ENCODE data around the gene THRB. TPM values are rescaled to one million over a fixed set of nuclear protein-coding genes. Genes with fewer than 3 reads are reported as not detected.

Gene THRB
- total RNA-seq, 1 experiment from 2014 or later, result not detected

DNA sequence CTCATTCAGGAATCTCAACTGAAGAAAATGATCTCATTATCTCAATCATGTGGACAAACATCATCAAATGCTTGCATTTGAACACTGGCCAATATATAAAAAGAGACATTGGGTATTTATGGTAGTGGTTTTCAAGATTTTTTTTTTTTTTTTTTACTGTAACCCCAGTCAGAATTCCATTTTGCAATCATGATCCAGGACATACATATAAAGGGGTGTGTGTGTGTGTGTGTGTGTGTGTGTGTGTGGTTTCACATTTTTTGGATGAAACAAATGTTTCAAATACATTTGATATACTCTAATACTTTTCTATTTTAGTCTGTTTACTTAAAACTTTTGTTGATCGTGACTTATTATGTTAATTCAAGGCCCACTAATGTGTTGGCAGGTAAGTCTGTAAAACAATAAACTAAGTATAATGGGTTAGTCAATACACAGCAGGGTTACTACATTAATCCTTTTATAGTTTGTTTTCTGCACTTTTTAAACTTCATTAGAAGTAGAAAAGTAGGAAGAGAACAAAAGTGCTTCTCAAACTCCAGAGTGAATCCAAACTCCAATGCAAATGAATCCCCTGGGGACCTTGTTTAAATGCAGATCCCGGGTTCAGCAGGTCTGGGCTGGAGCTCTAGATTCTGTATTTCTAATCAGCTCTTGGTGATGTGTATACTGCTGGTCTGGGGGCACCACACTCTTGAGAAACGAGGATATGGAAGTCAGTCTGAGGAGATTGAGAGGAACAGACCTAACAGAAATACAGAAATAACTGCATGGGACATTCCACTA is 17.6 kb downstream of the THRB start:
- no peak for DNase-seq
- no peak overlapping the region for H2AFZ ChIP-seq (ENCODE audit: low read length)
- H4K20me1 ChIP-seq (ENCODE audit: insufficient read depth, low read depth, low read length), result no peaks in the 10 kb centered on the region
- no peaks in the 10 kb centered on the region for H3K36me3 ChIP-seq (ENCODE audit: insufficient read depth, low read length)
- H3K4me1 ChIP-seq (ENCODE audit: low read length), result no peaks in the 10 kb centered on the region
- no peak overlapping the region for H3K9ac ChIP-seq (ENCODE audit: low read length)
- no peak overlapping the region for H3K27ac ChIP-seq (ENCODE audit: low read length)
- no peaks in the 10 kb centered on the region for H3K9me3 ChIP-seq (ENCODE audit: low read length)
- no peaks in the 10 kb centered on the region for H3K27me3 ChIP-seq (ENCODE audit: low read length)
- H3K9me2 ChIP-seq (replicated peaks; ENCODE audit: insufficient read depth, low read length), result no peaks in the 10 kb centered on the region
- H3K4me2 ChIP-seq (ENCODE audit: low read depth, low read length, poor library complexity, severe bottlenecking), result no peak overlapping the region
- no peaks in the 10 kb centered on the region for H3K79me2 ChIP-seq (ENCODE audit: low read length)
- H3K4me3 ChIP-seq (ENCODE audit: low read length), result no peak overlapping the region

DNA sequence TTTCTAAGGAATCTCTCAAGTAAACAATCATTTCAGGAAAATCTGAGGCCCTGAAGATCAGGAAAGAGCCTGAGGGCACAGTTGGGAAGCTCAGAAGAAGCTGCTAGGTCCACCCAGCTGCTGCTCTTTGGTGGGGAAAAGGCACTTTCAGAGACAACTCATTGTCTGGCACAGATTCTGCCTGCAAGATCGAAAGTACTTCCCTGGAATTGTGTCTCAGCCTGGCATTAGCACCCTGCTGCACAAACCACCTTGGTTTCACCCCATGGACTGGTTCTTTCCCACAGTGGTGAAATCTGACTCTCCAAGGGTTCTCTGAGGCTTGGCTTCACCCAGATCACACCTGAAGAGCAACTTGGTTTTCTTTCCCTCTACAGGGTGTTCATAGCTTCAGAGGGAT is 18.7 kb downstream of the THRB start:
- Histone ChIP-seq H3K4me1 (ENCODE audit: low read length) (no peaks in the 10 kb centered on the region), H3K9me3 (ENCODE audit: low read length) (no peaks in the 10 kb centered on the region), H3K9me2 (replicated peaks; ENCODE audit: insufficient read depth, low read length) (no peaks in the 10 kb centered on the region), H3K9ac (ENCODE audit: low read length) (no peak overlapping the region), H3K27ac (ENCODE audit: low read length) (no peak overlapping the region), H3K4me2 (ENCODE audit: low read depth, low read length, poor library complexity, severe bottlenecking) (no peak overlapping the region), H3K36me3 (ENCODE audit: insufficient read depth, low read length) (no peaks in the 10 kb centered on the region), H3K79me2 (ENCODE audit: low read length) (no peaks in the 10 kb centered on the region), H3K4me3 (ENCODE audit: low read length) (no peak overlapping the region), H3K27me3 (ENCODE audit: low read length) (no peaks in the 10 kb centered on the region), H4K20me1 (ENCODE audit: insufficient read depth, low read depth, low read length) (no peaks in the 10 kb centered on the region), H2AFZ (ENCODE audit: low read length) (no peak overlapping the region)
- no peak for DNase-seq

DNA sequence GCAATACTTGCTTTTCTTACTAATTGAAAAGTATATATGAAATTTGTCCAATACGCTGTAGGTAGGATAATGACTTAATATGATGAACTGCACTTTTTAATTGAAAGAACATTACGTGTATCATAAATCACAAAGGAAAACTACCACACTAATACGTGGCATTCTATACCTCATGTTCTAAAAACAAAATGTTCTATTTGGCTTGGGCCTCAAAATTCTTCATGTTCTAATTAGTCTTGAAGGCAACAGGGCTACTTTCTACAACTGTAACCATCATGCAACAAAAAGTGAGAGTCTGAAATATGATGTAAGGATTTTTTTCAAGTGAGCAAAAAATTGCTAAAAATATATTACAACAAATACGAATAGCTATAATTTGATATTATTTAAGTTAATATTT is 19.8 kb downstream of the THRB start:
- no peaks in the 10 kb centered on the region for H3K36me3 ChIP-seq (ENCODE audit: insufficient read depth, low read length)
- no peaks in the 10 kb centered on the region for H3K79me2 ChIP-seq (ENCODE audit: low read length)
- no peak overlapping the region for H3K27ac ChIP-seq (ENCODE audit: low read length)
- H3K27me3 ChIP-seq (ENCODE audit: low read length), result no peaks in the 10 kb centered on the region
- H3K4me1 ChIP-seq (ENCODE audit: low read length), result no peaks in the 10 kb centered on the region
- no peaks in the 10 kb centered on the region for H3K9me2 ChIP-seq (replicated peaks; ENCODE audit: insufficient read depth, low read length)
- no peaks in the 10 kb centered on the region for H4K20me1 ChIP-seq (ENCODE audit: insufficient read depth, low read depth, low read length)
- H3K4me3 ChIP-seq (ENCODE audit: low read length), result no peak overlapping the region
- no peaks in the 10 kb centered on the region for H3K9me3 ChIP-seq (ENCODE audit: low read length)
- H3K4me2 ChIP-seq (ENCODE audit: low read depth, low read length, poor library complexity, severe bottlenecking), result no peak overlapping the region
- DNase-seq, result no peak
- H2AFZ ChIP-seq (ENCODE audit: low read length), result no peak overlapping the region
- no peak overlapping the region for H3K9ac ChIP-seq (ENCODE audit: low read length)

DNA sequence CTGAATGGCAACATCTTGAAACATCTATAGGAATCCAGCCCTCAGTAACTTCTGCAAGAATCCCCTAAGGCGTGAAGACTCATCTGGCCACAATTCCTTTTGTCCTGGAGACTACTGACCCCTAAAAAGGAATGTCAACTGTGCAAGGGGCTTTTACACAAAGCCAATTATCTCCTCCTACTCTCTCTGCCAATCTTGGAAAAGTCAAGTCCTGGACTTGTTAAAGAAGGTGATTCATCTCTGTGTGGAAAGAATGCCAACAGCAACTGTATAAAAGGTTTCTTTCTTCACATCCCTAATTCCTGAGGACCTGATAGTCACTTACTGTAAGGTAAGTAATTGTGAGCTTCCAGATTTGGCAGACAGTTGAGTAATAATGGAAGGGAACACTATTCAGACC is 22.3 kb downstream of the THRB start:
- no peak for DNase-seq

DNA sequence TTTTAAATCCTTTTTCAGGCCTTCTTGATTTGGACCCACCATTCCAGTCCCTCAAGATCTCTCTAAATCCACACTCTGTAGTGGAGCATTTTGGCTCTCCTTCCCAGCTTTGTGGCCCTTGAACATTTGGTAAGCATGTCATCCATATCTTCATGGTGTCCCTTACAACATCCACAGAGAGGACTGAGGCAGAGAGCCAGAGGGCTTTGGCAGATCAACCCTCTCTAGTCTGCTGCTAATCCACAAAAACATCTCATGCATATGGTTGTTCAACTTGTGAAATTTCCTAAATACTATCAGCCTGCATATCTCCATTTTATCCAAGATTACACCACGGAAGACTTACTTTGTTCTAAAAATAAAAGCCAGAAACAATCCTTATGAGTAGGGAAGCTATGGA is 23.2 kb downstream of the THRB start:
- no peaks in the 10 kb centered on the region for H3K9me3 ChIP-seq (ENCODE audit: low read length)
- H2AFZ ChIP-seq (ENCODE audit: low read length), result no peak overlapping the region
- no peaks in the 10 kb centered on the region for H4K20me1 ChIP-seq (ENCODE audit: insufficient read depth, low read depth, low read length)
- H3K4me3 ChIP-seq (ENCODE audit: low read length), result no peak overlapping the region
- no peak for DNase-seq
- no peaks in the 10 kb centered on the region for H3K4me1 ChIP-seq (ENCODE audit: low read length)
- H3K27me3 ChIP-seq (ENCODE audit: low read length), result no peaks in the 10 kb centered on the region
- H3K79me2 ChIP-seq (ENCODE audit: low read length), result no peaks in the 10 kb centered on the region
- no peak overlapping the region for H3K27ac ChIP-seq (ENCODE audit: low read length)
- no peak overlapping the region for H3K9ac ChIP-seq (ENCODE audit: low read length)
- H3K9me2 ChIP-seq (replicated peaks; ENCODE audit: insufficient read depth, low read length), result no peaks in the 10 kb centered on the region
- no peaks in the 10 kb centered on the region for H3K36me3 ChIP-seq (ENCODE audit: insufficient read depth, low read length)
- no peak overlapping the region for H3K4me2 ChIP-seq (ENCODE audit: low read depth, low read length, poor library complexity, severe bottlenecking)

More for the DNA sequence above, 22.3 kb downstream of the THRB start:
- Histone ChIP-seq H3K4me2 (ENCODE audit: low read depth, low read length, poor library complexity, severe bottlenecking) (no peak overlapping the region), H3K79me2 (ENCODE audit: low read length) (no peaks in the 10 kb centered on the region), H2AFZ (ENCODE audit: low read length) (no peak overlapping the region), H3K4me3 (ENCODE audit: low read length) (no peak overlapping the region), H3K9me3 (ENCODE audit: low read length) (no peaks in the 10 kb centered on the region), H3K4me1 (ENCODE audit: low read length) (no peaks in the 10 kb centered on the region), H4K20me1 (ENCODE audit: insufficient read depth, low read depth, low read length) (no peaks in the 10 kb centered on the region), H3K27me3 (ENCODE audit: low read length) (no peaks in the 10 kb centered on the region), H3K36me3 (ENCODE audit: insufficient read depth, low read length) (no peaks in the 10 kb centered on the region), H3K9ac (ENCODE audit: low read length) (no peak overlapping the region), H3K9me2 (replicated peaks; ENCODE audit: insufficient read depth, low read length) (no peaks in the 10 kb centered on the region), H3K27ac (ENCODE audit: low read length) (no peak overlapping the region)

DNA sequence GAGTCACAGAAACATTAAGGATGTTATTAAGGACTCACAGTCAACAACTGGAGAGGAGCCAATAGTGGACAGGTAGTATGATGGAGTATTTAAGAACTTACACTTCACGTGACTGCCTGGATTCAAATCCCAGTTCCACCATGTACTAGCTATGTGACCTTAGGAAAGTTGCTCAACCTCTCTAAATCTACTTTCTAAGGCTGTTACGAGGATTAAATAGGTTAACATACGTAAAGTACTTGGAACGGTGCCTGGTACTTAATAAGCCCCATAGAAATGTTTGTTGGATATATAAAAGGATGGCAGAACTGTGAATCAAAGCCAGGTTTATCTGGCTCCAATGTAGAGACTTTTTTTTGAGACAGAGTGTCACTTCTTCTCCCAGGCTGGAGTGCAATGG is 24.4 kb downstream of the THRB start:
- Histone ChIP-seq H4K20me1 (ENCODE audit: insufficient read depth, low read depth, low read length) (no peaks in the 10 kb centered on the region), H2AFZ (ENCODE audit: low read length) (no peak overlapping the region), H3K27ac (ENCODE audit: low read length) (no peak overlapping the region), H3K36me3 (ENCODE audit: insufficient read depth, low read length) (no peaks in the 10 kb centered on the region), H3K9me3 (ENCODE audit: low read length) (no peaks in the 10 kb centered on the region), H3K4me3 (ENCODE audit: low read length) (no peak overlapping the region), H3K4me2 (ENCODE audit: low read depth, low read length, poor library complexity, severe bottlenecking) (no peak overlapping the region), H3K9ac (ENCODE audit: low read length) (no peak overlapping the region), H3K4me1 (ENCODE audit: low read length) (no peaks in the 10 kb centered on the region), H3K79me2 (ENCODE audit: low read length) (no peaks in the 10 kb centered on the region), H3K9me2 (replicated peaks; ENCODE audit: insufficient read depth, low read length) (no peaks in the 10 kb centered on the region), H3K27me3 (ENCODE audit: low read length) (no peaks in the 10 kb centered on the region)
- no peak for DNase-seq

DNA sequence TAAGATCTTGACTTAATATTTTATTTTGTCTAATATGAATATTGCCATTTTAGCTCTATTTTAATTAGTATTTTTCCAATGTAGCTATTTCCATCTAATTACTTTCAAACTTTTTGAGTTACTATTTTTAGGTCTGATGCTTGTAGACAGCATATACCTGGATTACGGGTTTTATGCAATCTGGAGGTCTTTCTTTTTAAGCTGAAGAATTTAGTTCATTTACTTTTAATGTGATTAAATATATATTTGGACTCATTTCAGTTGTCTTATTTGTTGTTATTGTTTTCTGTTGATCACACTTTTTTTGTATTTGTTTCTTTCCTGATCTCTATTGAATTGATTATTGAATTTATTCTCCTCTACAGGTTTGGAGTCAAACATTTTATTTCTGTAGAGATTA is 30.3 kb downstream of the THRB start:
- Histone ChIP-seq H4K20me1 (ENCODE audit: insufficient read depth, low read depth, low read length) (no peaks in the 10 kb centered on the region), H3K9me3 (ENCODE audit: low read length) (no peaks in the 10 kb centered on the region)

DNA sequence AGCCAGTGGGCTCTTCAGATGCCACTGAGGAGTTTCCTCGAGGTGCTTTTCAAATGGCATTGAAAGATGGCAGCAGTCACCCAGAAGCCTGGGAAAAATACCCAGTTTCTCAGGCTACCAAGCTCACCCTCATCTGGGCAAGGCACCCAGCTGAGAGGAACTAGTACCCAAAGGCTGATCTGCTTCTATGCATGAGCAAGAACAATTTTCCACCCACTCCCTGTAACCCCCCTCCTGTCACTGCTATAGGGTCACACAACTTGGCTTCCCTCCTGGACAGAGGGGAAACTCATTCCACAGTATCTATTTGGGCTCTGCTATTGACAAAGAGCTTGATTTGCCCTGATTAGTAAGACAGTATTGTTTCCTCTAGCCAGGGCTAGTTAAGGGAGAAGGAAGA is 31.9 kb downstream of the THRB start:
- no peaks in the 10 kb centered on the region for H4K20me1 ChIP-seq (ENCODE audit: insufficient read depth, low read depth, low read length)

More for the DNA sequence above, 30.3 kb downstream of the THRB start:
- Histone ChIP-seq H3K79me2 (ENCODE audit: low read length) (no peaks in the 10 kb centered on the region), H2AFZ (ENCODE audit: low read length) (no peak overlapping the region), H3K9me2 (replicated peaks; ENCODE audit: insufficient read depth, low read length) (no peaks in the 10 kb centered on the region), H3K4me1 (ENCODE audit: low read length) (no peaks in the 10 kb centered on the region), H3K27me3 (ENCODE audit: low read length) (no peaks in the 10 kb centered on the region), H3K4me3 (ENCODE audit: low read length) (no peak overlapping the region), H3K4me2 (ENCODE audit: low read depth, low read length, poor library complexity, severe bottlenecking) (no peak overlapping the region), H3K9ac (ENCODE audit: low read length) (no peak overlapping the region), H3K27ac (ENCODE audit: low read length) (no peak overlapping the region), H3K36me3 (ENCODE audit: insufficient read depth, low read length) (no peaks in the 10 kb centered on the region)
- DNase-seq, result no peak

More for the DNA sequence above, 31.9 kb downstream of the THRB start:
- H3K27me3 ChIP-seq (ENCODE audit: low read length), result no peaks in the 10 kb centered on the region
- no peak overlapping the region for H2AFZ ChIP-seq (ENCODE audit: low read length)
- no peaks in the 10 kb centered on the region for H3K4me1 ChIP-seq (ENCODE audit: low read length)
- H3K4me2 ChIP-seq (ENCODE audit: low read depth, low read length, poor library complexity, severe bottlenecking), result no peak overlapping the region
- no peaks in the 10 kb centered on the region for H3K9me3 ChIP-seq (ENCODE audit: low read length)
- H3K9me2 ChIP-seq (replicated peaks; ENCODE audit: insufficient read depth, low read length), result no peaks in the 10 kb centered on the region
- no peaks in the 10 kb centered on the region for H3K36me3 ChIP-seq (ENCODE audit: insufficient read depth, low read length)
- H3K4me3 ChIP-seq (ENCODE audit: low read length), result no peak overlapping the region
- DNase-seq, result no peak
- H3K27ac ChIP-seq (ENCODE audit: low read length), result no peak overlapping the region
- no peaks in the 10 kb centered on the region for H3K79me2 ChIP-seq (ENCODE audit: low read length)
- no peak overlapping the region for H3K9ac ChIP-seq (ENCODE audit: low read length)

Measured in Karpas-422 (cell line).